Measurements from ENCODE around the gene BCL2. TPM values are rescaled to one million over a fixed set of nuclear protein-coding genes. Genes with fewer than 3 reads are reported as not detected.

Gene BCL2
- total RNA-seq, 2 donors from 2014 or later, result 95.4 to 269 TPM

GRCh38 chr18:63183952-63184770 is 135.4 kb downstream of the BCL2 start:
- peaks cover 97% of the 10 kb centered on the region for H3K36me3 Mint-ChIP-seq (ENCODE audit: low read depth)
- H3K27ac Mint-ChIP-seq, result peak overlapping the region; percentile 92
- peak overlapping the region; percentile 64 for H3K4me3 Mint-ChIP-seq
- ATAC-seq (replicated peaks), result no peak
- no peaks in the 10 kb centered on the region for H3K27me3 Mint-ChIP-seq
- H3K4me1 Mint-ChIP-seq, result peaks cover 78% of the 10 kb centered on the region
- no peaks in the 10 kb centered on the region for H3K9me3 Mint-ChIP-seq

- peak overlapping the region; percentile 64 for H3K4me3 Mint-ChIP-seq
- ATAC-seq (replicated peaks), result no peak
- peaks cover 75% of the 10 kb centered on the region for H3K4me1 Mint-ChIP-seq
- no peaks in the 10 kb centered on the region for H3K27me3 Mint-ChIP-seq
- peak overlapping the region; percentile 92 for H3K27ac Mint-ChIP-seq
- H3K9me3 Mint-ChIP-seq, result no peaks in the 10 kb centered on the region
- H3K36me3 Mint-ChIP-seq (ENCODE audit: low read depth), result peaks cover 97% of the 10 kb centered on the region
Measured at GRCh38 chr18:63183378-63183777, 136.2 kb downstream of the BCL2 start.

DNA sequence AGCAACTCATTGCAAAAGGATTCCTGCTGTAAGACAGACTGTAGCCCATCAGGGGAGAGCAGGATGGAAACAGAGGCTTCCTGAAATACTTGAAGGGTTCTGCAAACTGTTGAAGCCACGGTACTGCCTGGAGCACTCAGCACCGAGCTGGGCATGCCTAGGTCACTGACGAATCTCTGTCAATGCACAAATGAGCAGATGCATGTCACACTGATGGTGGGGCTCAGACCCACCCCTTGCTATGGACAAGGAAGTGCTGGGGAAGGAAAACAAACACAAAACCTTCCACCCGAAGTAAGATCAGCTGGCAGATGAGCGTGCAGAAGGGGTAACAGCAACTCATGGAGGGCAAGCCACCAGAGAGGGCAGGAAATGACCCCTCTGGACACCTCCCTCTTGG is 136.7 kb downstream of the BCL2 start:
- H3K9me3 Mint-ChIP-seq, result no peaks in the 10 kb centered on the region

DNA sequence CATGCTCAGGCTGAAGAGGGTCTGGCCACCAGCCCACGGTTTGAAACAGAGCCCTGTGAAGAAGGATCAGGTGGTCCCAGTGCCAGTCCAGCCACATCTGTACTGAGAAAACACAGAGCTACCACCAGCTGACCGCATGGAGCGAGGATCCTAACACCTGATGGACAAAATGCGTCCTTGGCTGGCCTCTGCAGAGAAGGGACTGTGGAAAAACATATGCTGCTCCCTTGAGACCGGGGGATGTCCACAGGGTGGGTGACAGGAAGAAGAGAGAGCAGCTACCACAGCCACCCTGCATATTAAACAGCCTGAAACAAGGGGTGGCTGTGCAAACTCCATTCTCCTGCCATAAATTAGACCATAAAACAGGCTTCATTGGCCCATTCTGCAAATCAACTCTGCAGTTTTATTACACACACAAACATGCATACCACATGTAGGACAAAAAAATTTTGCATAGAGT is 137.2 kb downstream of the BCL2 start:
- Mint-ChIP-seq H3K27ac (peak overlapping the region; percentile 92), H3K9me3 (no peaks in the 10 kb centered on the region), H3K4me3 (peak overlapping the region; percentile 64), H3K27me3 (no peaks in the 10 kb centered on the region), H3K36me3 (ENCODE audit: low read depth) (peaks cover 97% of the 10 kb centered on the region), H3K4me1 (peaks cover 65% of the 10 kb centered on the region)
- ATAC-seq (replicated peaks), result no peak

More for the DNA sequence above, 136.7 kb downstream of the BCL2 start:
- Mint-ChIP-seq H3K36me3 (ENCODE audit: low read depth) (peaks cover 97% of the 10 kb centered on the region), H3K4me1 (peaks cover 70% of the 10 kb centered on the region), H3K4me3 (peak overlapping the region; percentile 64), H3K27ac (peak overlapping the region; percentile 92), H3K27me3 (no peaks in the 10 kb centered on the region)
- no peak for ATAC-seq (replicated peaks)

DNA sequence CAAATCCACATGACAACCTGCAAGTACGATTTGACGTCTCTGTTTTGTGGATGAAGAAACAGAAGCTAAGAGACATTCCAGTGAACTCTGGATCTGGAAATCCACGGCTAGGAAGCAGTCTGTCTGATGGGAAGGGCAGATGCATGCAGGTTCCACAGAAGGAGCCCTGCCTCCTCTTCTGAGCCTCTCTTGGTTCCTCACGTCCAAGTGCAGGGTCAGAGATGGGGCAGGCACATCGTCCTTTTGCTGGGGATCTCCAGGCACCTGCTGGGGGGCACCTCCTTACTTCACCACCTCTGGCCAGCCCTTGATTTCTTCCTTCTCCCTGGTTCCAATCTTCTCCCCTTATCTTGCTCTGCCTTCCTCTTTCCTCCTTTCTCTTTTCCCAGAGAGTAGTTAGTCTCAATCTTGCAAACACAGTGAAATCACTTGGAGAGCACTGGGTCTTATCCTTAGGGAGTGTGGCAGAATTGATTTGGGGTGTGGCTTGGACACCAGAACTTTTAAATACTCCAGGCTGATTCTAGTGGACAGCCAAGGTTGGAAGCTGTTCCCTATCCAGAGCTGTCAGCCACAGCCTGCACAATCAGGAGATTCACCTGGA is 137.8 kb downstream of the BCL2 start:
- Mint-ChIP-seq H3K4me3 (peak overlapping the region; percentile 64), H3K27me3 (no peaks in the 10 kb centered on the region), H3K36me3 (ENCODE audit: low read depth) (peaks cover 93% of the 10 kb centered on the region), H3K9me3 (no peaks in the 10 kb centered on the region), H3K4me1 (peaks cover 60% of the 10 kb centered on the region), H3K27ac (peak overlapping the region; percentile 92)
- no peak for ATAC-seq (replicated peaks)

- peak; percentile 82 for ATAC-seq (replicated peaks)
- no peaks in the 10 kb centered on the region for H3K27me3 Mint-ChIP-seq
- H3K4me3 Mint-ChIP-seq, result peak overlapping the region; percentile 64
- peaks cover 59% of the 10 kb centered on the region for H3K4me1 Mint-ChIP-seq
- peak overlapping the region; percentile 92 for H3K27ac Mint-ChIP-seq
- H3K36me3 Mint-ChIP-seq (ENCODE audit: low read depth), result peaks cover 93% of the 10 kb centered on the region
- no peaks in the 10 kb centered on the region for H3K9me3 Mint-ChIP-seq
Measured at GRCh38 chr18:63180971-63181376, 138.6 kb downstream of the BCL2 start.

DNA sequence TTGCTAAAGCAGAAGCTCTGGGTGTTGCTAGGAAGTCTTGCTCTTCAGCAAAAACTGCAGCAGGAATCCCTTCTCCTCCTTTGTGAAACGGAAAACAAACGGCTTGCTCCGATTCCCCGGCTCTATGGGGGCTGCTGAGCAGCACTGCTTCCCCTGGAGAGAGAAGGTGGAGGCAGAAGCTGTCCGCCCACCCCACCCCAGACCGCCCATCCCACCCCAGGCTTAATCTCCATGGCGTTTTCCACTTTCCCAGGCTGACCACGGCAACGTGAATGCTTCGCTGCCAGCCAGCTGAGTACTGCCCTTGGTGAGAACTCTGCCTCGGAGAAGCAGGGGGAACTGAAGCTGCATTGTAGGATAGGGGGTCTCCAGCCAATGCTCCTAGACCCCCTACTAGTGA is 139.2 kb downstream of the BCL2 start:
- peak overlapping the region; percentile 64 for H3K4me3 Mint-ChIP-seq
- H3K36me3 Mint-ChIP-seq (ENCODE audit: low read depth), result peaks cover 93% of the 10 kb centered on the region
- peaks cover 65% of the 10 kb centered on the region for H3K4me1 Mint-ChIP-seq
- H3K9me3 Mint-ChIP-seq, result no peaks in the 10 kb centered on the region
- H3K27me3 Mint-ChIP-seq, result no peaks in the 10 kb centered on the region
- ATAC-seq (replicated peaks), result no peak
- H3K27ac Mint-ChIP-seq, result peak overlapping the region; percentile 92

- ATAC-seq (replicated peaks), result no peak
- H3K27ac Mint-ChIP-seq, result peak overlapping the region; percentile 92
- H3K27me3 Mint-ChIP-seq, result no peaks in the 10 kb centered on the region
- peak overlapping the region; percentile 64 for H3K4me3 Mint-ChIP-seq
- peaks cover 68% of the 10 kb centered on the region for H3K4me1 Mint-ChIP-seq
- H3K36me3 Mint-ChIP-seq (ENCODE audit: low read depth), result peaks cover 89% of the 10 kb centered on the region
- no peaks in the 10 kb centered on the region for H3K9me3 Mint-ChIP-seq
Measured at GRCh38 chr18:63179422-63179821, 140.1 kb downstream of the BCL2 start.

GRCh38 chr18:63178971-63179370 is 140.6 kb downstream of the BCL2 start:
- Mint-ChIP-seq H3K27me3 (no peaks in the 10 kb centered on the region), H3K4me1 (peaks cover 66% of the 10 kb centered on the region), H3K4me3 (no peak overlapping the region), H3K27ac (peak overlapping the region; percentile 92), H3K36me3 (ENCODE audit: low read depth) (peaks cover 87% of the 10 kb centered on the region), H3K9me3 (no peaks in the 10 kb centered on the region)
- no peak for ATAC-seq (replicated peaks)

DNA sequence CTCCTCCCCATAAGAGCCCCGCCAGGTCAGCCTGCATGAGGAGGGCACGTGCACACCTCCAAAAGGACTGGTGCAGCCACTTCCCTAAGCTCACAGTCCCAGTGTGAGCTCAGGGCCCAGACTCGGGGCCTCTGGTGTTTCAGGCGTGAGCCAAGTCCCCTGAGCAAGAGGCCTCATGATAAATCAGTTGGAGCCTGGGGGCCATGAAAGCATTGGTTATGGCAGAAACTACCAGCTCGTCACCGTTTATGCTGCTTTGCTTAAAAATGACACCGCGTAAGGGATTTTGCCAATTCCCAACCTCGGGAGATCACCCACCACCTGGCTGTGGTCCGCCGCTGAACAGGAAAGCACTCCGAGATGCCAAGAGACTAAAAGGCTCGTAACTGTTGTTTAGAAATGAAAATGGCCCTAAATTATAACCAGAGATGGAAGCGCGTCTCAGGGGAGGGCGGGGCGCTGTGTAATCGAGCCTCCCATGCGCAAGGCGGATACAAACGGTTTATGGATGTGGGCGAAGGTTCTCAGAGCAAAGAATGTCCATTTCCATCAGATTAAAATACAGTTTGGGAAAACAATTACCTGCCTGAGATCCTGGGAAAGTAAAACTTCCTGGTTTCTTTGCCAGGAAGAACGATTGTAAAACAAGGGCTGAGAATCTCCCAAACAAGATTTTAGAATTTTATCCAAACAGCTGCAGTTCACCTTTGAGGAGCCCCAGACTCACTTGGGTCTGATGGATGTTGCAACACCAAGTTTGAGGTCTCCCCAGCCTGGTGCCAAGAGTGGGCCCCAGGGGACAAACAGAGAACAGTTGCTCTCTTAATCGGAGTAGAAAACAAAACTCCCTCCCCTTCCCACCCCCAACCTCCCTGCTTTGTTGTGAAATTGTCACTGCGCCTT is 141.4 kb downstream of the BCL2 start:
- peak overlapping the region; percentile 21 for H3K4me3 Mint-ChIP-seq
- peaks cover 87% of the 10 kb centered on the region for H3K36me3 Mint-ChIP-seq (ENCODE audit: low read depth)
- no peak for ATAC-seq (replicated peaks)
- peak overlapping the region; percentile 92 for H3K27ac Mint-ChIP-seq
- H3K9me3 Mint-ChIP-seq, result no peaks in the 10 kb centered on the region
- no peaks in the 10 kb centered on the region for H3K27me3 Mint-ChIP-seq
- H3K4me1 Mint-ChIP-seq, result peaks cover 58% of the 10 kb centered on the region

GRCh38 chr18:63177259-63177658 is 142.3 kb downstream of the BCL2 start:
- Mint-ChIP-seq H3K36me3 (ENCODE audit: low read depth) (peaks cover 87% of the 10 kb centered on the region), H3K9me3 (no peaks in the 10 kb centered on the region), H3K4me3 (peak overlapping the region; percentile 21), H3K4me1 (peaks cover 50% of the 10 kb centered on the region), H3K27ac (peak overlapping the region; percentile 76), H3K27me3 (no peaks in the 10 kb centered on the region)
- ATAC-seq (replicated peaks), result no peak

DNA sequence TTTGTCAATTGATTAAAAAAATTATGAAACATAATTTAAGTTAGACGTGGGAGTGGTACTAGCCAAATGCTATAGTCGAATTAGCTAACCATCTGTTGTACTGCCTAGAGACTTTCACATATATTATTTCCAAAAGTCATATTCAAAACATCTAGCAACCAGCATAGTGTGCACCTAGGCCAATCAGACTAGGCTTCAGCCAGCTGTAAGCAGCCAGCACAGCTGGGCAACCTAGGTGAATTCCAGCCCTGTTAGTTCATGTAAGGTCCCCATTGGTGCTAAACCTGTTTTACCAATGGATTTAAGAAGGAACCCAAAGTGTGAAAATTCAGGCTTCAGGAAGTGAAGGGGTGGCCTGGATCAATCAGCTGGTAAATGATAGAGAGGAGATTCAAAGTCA is 144.3 kb downstream of the BCL2 start:
- H3K4me1 Mint-ChIP-seq, result peaks cover 35% of the 10 kb centered on the region
- no peaks in the 10 kb centered on the region for H3K27me3 Mint-ChIP-seq
- H3K36me3 Mint-ChIP-seq (ENCODE audit: low read depth), result peaks cover 87% of the 10 kb centered on the region
- H3K27ac Mint-ChIP-seq, result peak overlapping the region; percentile 93
- no peaks in the 10 kb centered on the region for H3K9me3 Mint-ChIP-seq
- ATAC-seq (replicated peaks), result peak; percentile 37
- peak overlapping the region; percentile 26 for H3K4me3 Mint-ChIP-seq

- H3K27me3 Mint-ChIP-seq, result no peaks in the 10 kb centered on the region
- no peak overlapping the region for H3K4me3 Mint-ChIP-seq
- no peaks in the 10 kb centered on the region for H3K9me3 Mint-ChIP-seq
- peaks cover 30% of the 10 kb centered on the region for H3K4me1 Mint-ChIP-seq
- peak overlapping the region; percentile 18 for H3K27ac Mint-ChIP-seq
- peak; percentile 33 for ATAC-seq (replicated peaks)
- H3K36me3 Mint-ChIP-seq (ENCODE audit: low read depth), result peaks cover 87% of the 10 kb centered on the region
Measured at GRCh38 chr18:63173983-63174382, 145.6 kb downstream of the BCL2 start.

GRCh38 chr18:63169853-63170252 is 149.7 kb downstream of the BCL2 start:
- no peak overlapping the region for H3K4me3 Mint-ChIP-seq
- H3K36me3 Mint-ChIP-seq (ENCODE audit: low read depth), result peaks cover 83% of the 10 kb centered on the region
- peaks cover 34% of the 10 kb centered on the region for H3K4me1 Mint-ChIP-seq
- peak overlapping the region; percentile 84 for H3K27ac Mint-ChIP-seq
- H3K27me3 Mint-ChIP-seq, result no peaks in the 10 kb centered on the region
- H3K9me3 Mint-ChIP-seq, result no peaks in the 10 kb centered on the region
- ATAC-seq (replicated peaks), result peak; percentile 54

All from activated T-helper 17 cell treated with anti-CD3 and anti-CD28 coated beads, Interleukin-2, amount 50 U/mL, for 72 hours (primary cell).